HT-29 (cell line): ENCODE data around the gene P2RY12. TPM values are rescaled to one million over a fixed set of nuclear protein-coding genes. Genes with fewer than 3 reads are reported as not detected.

Experiments used
- DNase-seq: peaks from one replicate; pipeline ENCODE4 v3.0.0-alpha.2; 2015; ENCODE audit warnings: low spot score
- total RNA-seq: library from RNA; depleted of rRNA; stranded (reverse); fragments of >200 nt; shearing (Covaris generic); gene quantifications from 2 replicates; pipeline ENCODE4 v1.2.3, GENCODE V29; 2014; rRNA removed

Gene P2RY12
- total RNA-seq, 1 experiment from 2014 or later, result not detected

GRCh38 chr3:151307131-151307530 is 77.4 kb downstream of the P2RY12 start:
- no peak for DNase-seq

- DNase-seq, result no peak
Measured at GRCh38 chr3:151306168-151306810, 78.3 kb downstream of the P2RY12 start.

GRCh38 chr3:151305775-151306151 is 78.8 kb downstream of the P2RY12 start:
- no peak for DNase-seq

- peak; percentile 98 for DNase-seq
Measured at GRCh38 chr3:151305060-151305774, 79.3 kb downstream of the P2RY12 start.

GRCh38 chr3:151303751-151304150 is 80.8 kb downstream of the P2RY12 start:
- DNase-seq, result no peak

GRCh38 chr3:151301787-151302186 is 82.8 kb downstream of the P2RY12 start:
- DNase-seq, result no peak

GRCh38 chr3:151300539-151300938 is 84.0 kb downstream of the P2RY12 start:
- no peak for DNase-seq

- no peak for DNase-seq
Measured at GRCh38 chr3:151299006-151299405, 85.5 kb downstream of the P2RY12 start.

GRCh38 chr3:151297429-151297828 is 87.1 kb downstream of the P2RY12 start:
- no peak for DNase-seq

- DNase-seq, result no peak
Measured at GRCh38 chr3:151296226-151296625, 88.3 kb downstream of the P2RY12 start.

GRCh38 chr3:151293127-151293526 is 91.4 kb downstream of the P2RY12 start:
- no peak for DNase-seq

- DNase-seq, result peak; percentile 67
Measured at GRCh38 chr3:151290673-151291072, 93.9 kb downstream of the P2RY12 start.

GRCh38 chr3:151289445-151289844 is 95.1 kb downstream of the P2RY12 start:
- no peak for DNase-seq

Other genes starting within 250 kb of the P2RY12 start
- not detected in 2 replicates for gene GPR171, start 181.5 kb downstream of the P2RY12 start, total RNA-seq
- gene P2RY14, start 106.2 kb downstream of the P2RY12 start, total RNA-seq, result not detected in 2 replicates
- 1.8 and 2.6 TPM in 2 replicates for gene GPR87, start 67.9 kb downstream of the P2RY12 start, total RNA-seq
- not detected in 2 replicates for gene P2RY13, start 55.2 kb downstream of the P2RY12 start, total RNA-seq
- 0.70 and 2.2 TPM in 2 replicates for gene IGSF10, start 76.3 kb upstream of the P2RY12 start, total RNA-seq